HEK293T (cell line): ENCODE data around the gene PGM5.

ENCODE experiments used
- ARNT ChIP-seq: fragments of 450-650 bp; IDR thresholded peaks from 2 replicates; pipeline ENCODE4 v1.6.1; 2017; ENCODE audit warnings: mild to moderate bottlenecking
- ELF4 ChIP-seq: fragments of 450-650 bp; IDR thresholded peaks from 2 replicates; pipeline ENCODE4 v1.6.1; 2017; ENCODE audit warnings: antibody characterized with exemption
- FOXK2 ChIP-seq: fragments of 450-650 bp; IDR thresholded peaks from 2 replicates; pipeline ENCODE4 v1.6.1; 2016; ENCODE audit warnings: mild to moderate bottlenecking
- FOXM1 ChIP-seq: fragments of 450-650 bp; IDR thresholded peaks from 2 replicates; pipeline ENCODE4 v1.6.1; 2017; ENCODE audit warnings: mild to moderate bottlenecking, borderline replicate concordance
- LEF1 ChIP-seq: fragments of 450-650 bp; IDR thresholded peaks from 2 replicates; pipeline ENCODE4 v1.6.1; 2017; ENCODE audit warnings: mild to moderate bottlenecking, borderline replicate concordance

DNA sequence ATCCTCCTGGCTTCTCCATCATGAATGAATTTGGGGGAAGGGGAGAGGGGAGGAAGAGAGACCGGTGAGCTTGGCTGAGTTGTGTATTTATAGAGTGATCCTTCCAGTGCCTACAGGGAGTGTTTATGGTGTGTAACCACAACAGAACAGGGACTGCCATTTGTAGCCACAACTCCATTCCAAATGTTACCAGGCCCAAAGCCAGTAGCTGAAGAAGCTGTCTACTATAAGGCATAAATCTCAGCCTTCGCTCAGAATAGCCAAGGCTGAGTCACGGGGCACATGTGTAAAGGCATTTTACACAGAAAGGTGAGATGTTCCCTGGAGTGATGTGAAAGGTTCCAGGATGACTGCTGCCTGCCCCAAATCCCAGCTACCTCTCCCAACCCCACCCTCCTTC is 181.8 kb downstream of the PGM5 start:
- TF ChIP-seq FOXM1: no peak
- no peak for TF ChIP-seq ARNT
- no peak for TF ChIP-seq ELF4
- TF ChIP-seq LEF1: no peak
- no peak for TF ChIP-seq FOXK2
